ENCODE measurements around the gene GLYATL1. TPM values are rescaled to one million over a fixed set of nuclear protein-coding genes. Genes with fewer than 3 reads are reported as not detected.

Gene GLYATL1
- total and polyA plus RNA-seq, 2 of the 8 experiments (the other 6 are each of a cell fraction or from before 2014, with no cell fraction given): 8.6 to 10.7 TPM

- Histone ChIP-seq H2BK15ac (ENCODE audit: low read length) (no peak overlapping the region), H3K23ac (ENCODE audit: insufficient read length) (no peak overlapping the region), H4K91ac (replicated peaks; ENCODE audit: insufficient read length, low read length) (no peak overlapping the region), H3K4me2 (ENCODE audit: insufficient read depth in 1 of 2, low read depth in 2 of 2, low read length in 2 of 2) (no peak overlapping the region), H2BK5ac (ENCODE audit: low read depth, low read length) (no peak overlapping the region), H3K79me1 (ENCODE audit: low read depth, low read length) (no peaks in the 10 kb centered on the region), H3K27me3 (replicated peaks in 1 of 4; ENCODE audit: control insufficient read depth in 3 of 4, extremely low read depth in 1 of 4, insufficient read depth in 3 of 4, low read length in 3 of 4) (peaks cover 0 to 1% (median 0%) of the 10 kb centered on the region in 4 experiments; a peak in 1 of 7 replicates), H4K20me1 (replicated peaks in 1 of 2; ENCODE audit: control insufficient read depth in 1 of 2, insufficient read depth in 2 of 2, low read length in 2 of 2) (no peaks in the 10 kb centered on the region), H3K79me2 (ENCODE audit: control insufficient read depth in 1 of 2, insufficient read depth in 2 of 2, low read length in 2 of 2) (no peaks in the 10 kb centered on the region), H4K5ac (ENCODE audit: insufficient read length, low read depth, low read length) (no peak overlapping the region), H3K9me3 (ENCODE audit: insufficient read depth in 2 of 2, low read depth in 1 of 2, low read length in 1 of 2) (no peaks in the 10 kb centered on the region), H2AFZ (ENCODE audit: low read length) (no peak overlapping the region), H2BK12ac (ENCODE audit: low read depth, low read length) (no peak overlapping the region), H2BK20ac (ENCODE audit: low read length) (no peak overlapping the region), H3K9ac (replicated peaks in 1 of 4; ENCODE audit: extremely low read depth in 1 of 4, low read depth in 3 of 4, low read length in 3 of 4) (no peak overlapping the region), H3K36me3 (ENCODE audit: control insufficient read depth in 2 of 4, insufficient read depth in 4 of 4, low read length in 3 of 4) (no peaks in the 10 kb centered on the region), H3K23me2 (ENCODE audit: low read depth, low read length) (no peaks in the 10 kb centered on the region), H3K4me1 (replicated peaks in 1 of 4; ENCODE audit: control insufficient read depth in 3 of 4, insufficient read depth in 4 of 4, low read length in 3 of 4) (no peaks in the 10 kb centered on the region), H3K56ac (replicated peaks; ENCODE audit: insufficient read length, low read depth, low read length) (no peak overlapping the region), H4K8ac (ENCODE audit: extremely low read depth, insufficient read depth, low read length) (no peak overlapping the region), H2BK120ac (replicated peaks; ENCODE audit: low read depth, low read length) (no peak overlapping the region), H3K18ac (ENCODE audit: extremely low read depth, low read length) (no peak overlapping the region), H3K14ac (ENCODE audit: insufficient read length) (no peak overlapping the region), H3K4me3 (ENCODE audit: extremely low read depth in 1 of 4, insufficient read depth in 2 of 4, low read depth in 3 of 4, low read length in 4 of 4) (no peak overlapping the region), H3K27ac (ENCODE audit: low read depth, low read length) (no peak overlapping the region), H3K4ac (replicated peaks; ENCODE audit: insufficient read length, low read depth, low read length) (no peak overlapping the region), H2AK5ac (ENCODE audit: low read depth, low read length) (no peak overlapping the region)
- POLR2A ChIA-PET (ENCODE audit: partially characterized antibody): no interaction called here
- no peak for FAIRE-seq
- TF ChIP-seq GABPA (IDR thresholded peaks at IDR 0.05; ENCODE audit: borderline replicate concordance, insufficient read depth, low read length) (no peak), EZH2 (IDR thresholded peaks at IDR 0.05; ENCODE audit: low read depth, low read length, severe bottlenecking) (no peak), SIX5 (IDR thresholded peaks at IDR 0.05; ENCODE audit: low read depth, low read length) (no peak), MAFK (IDR thresholded peaks at IDR 0.05; ENCODE audit: low read depth, low read length) (no peak), JUND (IDR thresholded peaks at IDR 0.05; ENCODE audit: low read length) (no peak), FOSL1 (IDR thresholded peaks at IDR 0.05; ENCODE audit: insufficient read depth, low read depth, low read length) (no peak), HDAC2 (IDR thresholded peaks at IDR 0.05; ENCODE audit: borderline replicate concordance in 1 of 2, low read depth in 2 of 2, low read length in 2 of 2) (no peak), E2F6 (IDR thresholded peaks at IDR 0.05) (no peak), POLR2A (IDR thresholded peaks at IDR 0.05; ENCODE audit: control extremely low read depth in 1 of 2, low read depth in 2 of 2, low read length in 2 of 2) (no peak), TBP (IDR thresholded peaks at IDR 0.05; ENCODE audit: low read depth, low read length) (no peak), NRF1 (IDR thresholded peaks at IDR 0.05; ENCODE audit: low read depth, low read length) (no peak), HDAC6 (IDR thresholded peaks at IDR 0.05; ENCODE audit: low read depth, low read length) (no peak), SP1 (IDR thresholded peaks at IDR 0.05; ENCODE audit: low read depth, low read length) (no peak)
- WGBS, 2 experiments (ENCODE audit: extremely low coverage in 1 of 2, insufficient coverage in 1 of 2, insufficient read length in 1 of 2, insufficient replicate concordance in 2 of 2, low coverage in 1 of 2, low lambda C conversion rate in 2 of 2, missing lambda C conversion rate in 1 of 2): 80% methylated on average over 1 of the region's 1 CpG; no CpG with 5 or more reads in 1 of the 2 experiments
- DNase-seq (ENCODE audit: low read depth in 1 of 2, low spot score in 2 of 2): no peak
- CTCF ChIA-PET (ENCODE audit: partially characterized antibody): interaction anchor here (0.9 to 1.1 kb wide), 3 partner anchors 35 to 431 kb away, joined by 3 to 4 read pairs (median 3); no protein-coding TSS in a partner anchor
Observed at GRCh38 chr11:58999291-58999680, 60.0 kb downstream of the GLYATL1 start.
